ENCODE data around the gene GYG1. TPM values are rescaled to one million over a fixed set of nuclear protein-coding genes. Genes with fewer than 3 reads are reported as not detected.

The GYG1 gene
- total RNA-seq, 6 experiments from 2014 or later, result 68.9 to 88.6 (median 78.5) TPM

GRCh38 chr3:149010966-149011365 is 19.6 kb downstream of the GYG1 start:
- H3K27ac Mint-ChIP-seq, result 0 out of 2 replicates have a peak overlapping the region, but pooled peaks have one; percentile 29
- TF ChIP-seq CTCF (IDR thresholded peaks at IDR 0.05), result no peak

GRCh38 chr3:149011676-149012075 is 20.3 kb downstream of the GYG1 start:
- no peak overlapping the region for H3K4me3 Mint-ChIP-seq
- no peak overlapping the region for H3K27ac Mint-ChIP-seq
- peaks cover 7% of the 10 kb centered on the region for H3K27me3 Mint-ChIP-seq (ENCODE audit: insufficient read depth)
- no peaks in the 10 kb centered on the region for H3K9me3 Mint-ChIP-seq
- no peak for DNase-seq
- peaks cover 49% of the 10 kb centered on the region for H3K4me1 Mint-ChIP-seq (ENCODE audit: low read depth)
- H3K36me3 Mint-ChIP-seq (ENCODE audit: low read depth), result peaks cover 58% of the 10 kb centered on the region
- TF ChIP-seq CTCF (IDR thresholded peaks at IDR 0.05), result no peak

More at GRCh38 chr3:149010966-149011365, 19.6 kb downstream of the GYG1 start:
- Mint-ChIP-seq H3K4me3 (no peak overlapping the region), H3K27me3 (ENCODE audit: insufficient read depth) (peaks cover 7% of the 10 kb centered on the region), H3K9me3 (no peaks in the 10 kb centered on the region), H3K36me3 (ENCODE audit: low read depth) (peaks cover 58% of the 10 kb centered on the region), H3K4me1 (ENCODE audit: low read depth) (peaks cover 43% of the 10 kb centered on the region)
- no peak for DNase-seq

DNA sequence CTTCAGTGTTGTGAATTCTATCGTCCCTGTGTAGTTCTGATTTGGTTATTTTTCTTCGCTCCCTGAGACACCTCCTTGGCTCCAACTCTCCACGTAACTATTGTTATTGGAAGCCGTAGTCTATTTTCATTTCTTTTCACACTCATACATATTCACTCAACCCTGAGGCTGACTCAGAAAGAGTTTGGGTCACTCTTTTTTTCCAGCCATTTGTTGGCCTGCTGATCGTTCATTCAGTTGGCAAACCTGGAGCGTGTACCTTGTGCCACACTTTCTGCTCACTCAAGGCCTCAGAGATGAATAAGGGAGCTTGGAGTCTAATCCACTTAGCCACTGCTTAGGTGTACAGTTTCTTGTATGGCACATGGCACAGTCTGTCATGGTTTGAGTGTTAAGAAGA is 22.4 kb downstream of the GYG1 start:
- no peak for TF ChIP-seq CTCF (IDR thresholded peaks at IDR 0.05)
- DNase-seq, result no peak
- peaks cover 67% of the 10 kb centered on the region for H3K4me1 Mint-ChIP-seq (ENCODE audit: low read depth)
- H3K36me3 Mint-ChIP-seq (ENCODE audit: low read depth), result peaks cover 42% of the 10 kb centered on the region
- H3K27ac Mint-ChIP-seq, result peak overlapping the region; percentile 56; the same call in 1 of the 2 replicates
- no peak overlapping the region for H3K4me3 Mint-ChIP-seq
- no peaks in the 10 kb centered on the region for H3K9me3 Mint-ChIP-seq
- H3K27me3 Mint-ChIP-seq (ENCODE audit: insufficient read depth), result peaks cover 4% of the 10 kb centered on the region

DNA sequence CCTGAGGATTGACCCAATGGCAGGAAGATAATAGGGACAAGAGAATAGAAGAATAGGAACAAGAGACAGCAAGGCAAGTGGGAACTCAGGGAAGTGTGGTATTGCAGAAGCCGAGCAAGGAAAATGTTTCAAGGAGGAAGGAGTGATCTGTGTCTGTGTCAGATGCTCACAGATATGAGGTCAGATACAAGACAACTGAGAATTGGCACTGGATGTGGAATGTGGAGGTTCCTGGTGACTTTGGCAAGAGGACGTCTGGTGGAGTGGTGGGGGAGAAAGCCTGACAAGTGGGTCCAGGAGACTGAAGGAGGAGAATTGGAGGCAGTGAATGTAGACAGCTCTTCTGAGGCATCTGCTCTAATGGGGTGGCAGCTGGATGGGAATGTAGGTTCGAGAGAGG is 24.1 kb downstream of the GYG1 start:
- DNase-seq, result peak; percentile 47
- Mint-ChIP-seq H3K4me3 (peak overlapping the region; percentile 59), H3K27me3 (ENCODE audit: insufficient read depth) (peaks cover 4% of the 10 kb centered on the region), H3K9me3 (no peaks in the 10 kb centered on the region), H3K27ac (peak overlapping the region; percentile 88), H3K4me1 (ENCODE audit: low read depth) (peaks cover 73% of the 10 kb centered on the region), H3K36me3 (ENCODE audit: low read depth) (peaks cover 44% of the 10 kb centered on the region)
- no peak for TF ChIP-seq CTCF (IDR thresholded peaks at IDR 0.05)

DNA sequence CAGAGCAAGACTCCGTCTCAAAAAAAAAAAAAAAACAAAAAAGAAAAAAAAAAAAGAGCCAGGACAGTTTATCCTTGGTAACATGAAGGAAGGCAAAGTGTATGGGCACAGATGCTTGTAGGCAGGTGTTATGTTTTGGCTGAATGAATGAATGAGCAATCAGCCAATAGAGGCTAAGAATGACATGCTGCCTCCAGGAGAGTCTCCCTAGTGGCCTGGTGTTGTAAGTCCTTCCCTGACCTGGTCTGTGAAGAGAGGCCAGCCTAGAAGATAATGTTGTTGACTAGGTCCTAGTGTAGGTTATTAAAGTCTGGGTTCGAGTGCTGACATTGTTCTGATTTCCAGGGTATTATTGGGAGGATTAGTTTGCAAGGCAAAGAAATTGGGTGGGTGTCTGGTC is 24.9 kb downstream of the GYG1 start:
- 0 out of 2 replicates have a peak, but pooled peaks have one; percentile 31 for TF ChIP-seq CTCF (IDR thresholded peaks at IDR 0.05)
- H3K36me3 Mint-ChIP-seq (ENCODE audit: low read depth), result peaks cover 35% of the 10 kb centered on the region

More for the DNA sequence above, 24.9 kb downstream of the GYG1 start:
- peak overlapping the region; percentile 53 for H3K4me3 Mint-ChIP-seq
- H3K27me3 Mint-ChIP-seq (ENCODE audit: insufficient read depth), result peaks cover 4% of the 10 kb centered on the region
- no peaks in the 10 kb centered on the region for H3K9me3 Mint-ChIP-seq
- peak overlapping the region; percentile 88 for H3K27ac Mint-ChIP-seq
- H3K4me1 Mint-ChIP-seq (ENCODE audit: low read depth), result peaks cover 74% of the 10 kb centered on the region
- no peak for DNase-seq
